Caco-2 (cell line): ENCODE data around the gene PTPRB. TPM values are rescaled to one million over a fixed set of nuclear protein-coding genes. Genes with fewer than 3 reads are reported as not detected.
A peak's percentile ranks its signal among the peaks of the same experiment; 100 is the strongest.

ENCODE experiments used
- BruUV-seq: library from RNA; stranded (reverse); fragments of 400-500 nt; replicated peaks from 2 replicates; lab custom pipeline; 2021; lab: Mats Ljungman, UMichigan
- CTCF ChIA-PET: fragments of 300-600 bp; sonication (Branson Sonifier 250); formaldehyde crosslinking; loops from one replicate; lab custom pipeline; 2022; ENCODE audit warnings: antibody characterized with exemption; lab: Charles Lee
- POLR2A ChIA-PET: fragments of 300-600 bp; sonication (Branson Sonifier 250); formaldehyde crosslinking; loops from one replicate; lab custom pipeline; 2022; ENCODE audit warnings: antibody characterized with exemption; lab: Charles Lee
- DNase-seq, 2 experiments: peaks; one replicate each; pipeline versions ENCODE4 v3.0.0 to v3.0.0-alpha.2; 2020 to 2022
- H3K27me3 ChIP-seq: replicated peaks from 2 replicates; pipeline ENCODE4 v1.6.0; 2011; ENCODE audit warnings: low read length; ENCODE audit not compliant: control insufficient read depth, insufficient read depth
- H3K36me3 ChIP-seq: 2 replicates; pipeline ENCODE4 v1.5.1; 2011; ENCODE audit warnings: low read length; ENCODE audit not compliant: control insufficient read depth, insufficient read depth
- H3K4me1 ChIP-seq: fragments of 250-450 bp; sonication (Bioruptor Pico); 2 replicates; pipeline ENCODE4 v1.5.1; 2020; ENCODE audit warnings: mild to moderate bottlenecking
- H3K4me3 ChIP-seq: 2 replicates; pipeline ENCODE4 v1.5.1; 2011; ENCODE audit warnings: low read depth, mild to moderate bottlenecking, control low read depth, low read length
- H3K9me3 ChIP-seq: fragments of 250-450 bp; sonication (Bioruptor Pico); 2 replicates; pipeline ENCODE4 v1.5.1; 2020; ENCODE audit warnings: mild to moderate bottlenecking, moderate library complexity
- H3K27ac Mint-ChIP-seq: one replicate; pipeline ENCODE4 v1.8.0; 2022; ENCODE audit warnings: mixed read lengths; ENCODE audit not compliant: unreplicated experiment
- H3K27me3 Mint-ChIP-seq: one replicate; pipeline ENCODE4 v1.8.0; 2022; ENCODE audit warnings: mixed read lengths; ENCODE audit not compliant: insufficient read depth, unreplicated experiment
- H3K36me3 Mint-ChIP-seq: one replicate; pipeline ENCODE4 v1.8.0; 2022; ENCODE audit warnings: mild to moderate bottlenecking, mixed read lengths; ENCODE audit not compliant: insufficient read depth, unreplicated experiment
- H3K4me1 Mint-ChIP-seq: one replicate; pipeline ENCODE4 v1.8.0; 2022; ENCODE audit warnings: low read depth, mixed read lengths; ENCODE audit not compliant: unreplicated experiment
- H3K4me3 Mint-ChIP-seq: one replicate; pipeline ENCODE4 v1.8.0; 2022; ENCODE audit warnings: mild to moderate bottlenecking, moderate library complexity, mixed read lengths; ENCODE audit not compliant: unreplicated experiment
- H3K9me3 Mint-ChIP-seq: one replicate; pipeline ENCODE4 v1.8.0; 2022; ENCODE audit warnings: mixed read lengths; ENCODE audit not compliant: unreplicated experiment
- CTCF ChIP-seq, 2 experiments: fragments of 200-600 bp in 1 of 2; IDR thresholded peaks; 1 replicate in 1 of 2; 2 replicates in 1 of 2; pipeline versions ENCODE4 v1.5.1 to v1.8.0; 2011 to 2022; ENCODE audit warnings: antibody characterized with exemption in 1 of 2, control low read depth in 1 of 2, inconsistent platforms in 1 of 2, low read depth in 1 of 2, low read length in 1 of 2, mild to moderate bottlenecking in 1 of 2, moderate library complexity in 1 of 2; ENCODE audit not compliant: insufficient read depth in 1 of 2, severe bottlenecking in 1 of 2, unreplicated experiment in 1 of 2
- intact Hi-C: fragments of 100-400 bp; cut with micrococcal nuclease; formaldehyde crosslinking; loops from one replicate; pipeline ENCODE4 v1.10.0; 2022; ENCODE audit not compliant: unreplicated experiment
- total RNA-seq: library from RNA; stranded (reverse); gene quantifications from 2 replicates; pipeline ENCODE4 v1.2.3, GENCODE V29; 2022

Gene PTPRB
- total RNA-seq, 1 experiment from 2014 or later, result 0.73 TPM

- Histone ChIP-seq H3K4me1 (peaks cover 11% of the 10 kb centered on the region; the same call in 1 of the 2 replicates), H3K4me3 (no peak overlapping the region), H3K9me3 (no peaks in the 10 kb centered on the region), H3K36me3 (no peaks in the 10 kb centered on the region), H3K27me3 (no peaks in the 10 kb centered on the region)
- ChIA-PET POLR2A (no interaction called here), CTCF (no interaction called here)
- H3K4me1 Mint-ChIP-seq, result no peaks in the 10 kb centered on the region
- no peak overlapping the region for H3K4me3 Mint-ChIP-seq
- H3K36me3 Mint-ChIP-seq, result no peaks in the 10 kb centered on the region
- H3K27ac Mint-ChIP-seq, result no peak overlapping the region
- intact Hi-C loops, result no loop called here
- no TSS peak for BruUV-seq
- no peaks in the 10 kb centered on the region for H3K9me3 Mint-ChIP-seq
- no peak for TF ChIP-seq CTCF (IDR thresholded peaks at IDR 0.05; ENCODE audit: insufficient read depth in 1 of 2, low read depth in 1 of 2, low read length in 1 of 2, severe bottlenecking in 1 of 2, unreplicated experiment in 1 of 2)
- no peak for DNase-seq
- H3K27me3 Mint-ChIP-seq, result no peaks in the 10 kb centered on the region
These were observed 9.6 kb upstream of the PTPRB start for GRCh38 chr12:70646850-70647249.

DNA sequence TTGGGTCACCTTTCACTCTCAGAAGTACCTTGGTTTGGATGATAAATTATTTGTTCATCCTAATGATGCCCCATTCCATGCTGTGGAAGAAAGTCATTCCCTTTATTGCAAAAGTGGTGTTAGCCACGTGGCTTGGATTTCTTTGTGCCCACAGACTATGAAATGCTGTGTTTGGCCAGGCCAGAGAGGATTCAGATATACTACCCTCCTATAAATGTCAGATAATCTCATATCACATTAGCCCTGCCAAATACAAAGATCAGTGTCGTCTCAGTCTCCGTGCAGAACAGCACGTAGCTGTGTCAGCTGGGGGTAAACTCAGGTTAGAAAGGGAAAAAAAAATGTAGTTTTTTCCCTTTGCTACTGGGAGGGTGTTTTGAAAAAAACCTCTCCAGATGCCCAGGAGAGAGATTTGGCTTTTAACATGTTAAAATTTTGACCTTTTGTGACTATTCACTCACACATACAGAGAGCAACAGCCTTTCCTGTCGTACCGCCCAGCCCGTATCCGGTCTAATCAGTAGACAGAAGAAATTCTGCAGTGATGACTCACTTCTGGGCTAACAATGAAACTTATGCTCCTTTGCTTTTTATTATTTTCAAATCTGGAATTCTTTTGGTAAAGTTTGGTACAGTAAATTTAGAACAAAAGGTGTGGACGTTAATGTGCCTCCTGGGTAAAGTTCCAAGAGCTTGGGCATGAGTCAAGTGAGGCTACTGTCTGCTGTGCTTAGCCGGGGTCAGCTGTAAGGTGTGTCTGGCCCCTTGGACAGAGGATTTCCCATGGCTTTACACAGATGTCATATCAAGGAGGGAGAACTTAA, 8.5 kb upstream of the PTPRB start:
- H3K27me3 Mint-ChIP-seq, result no peaks in the 10 kb centered on the region
- intact Hi-C loops, result no loop called here
- Histone ChIP-seq H3K4me1 (peaks cover 11% of the 10 kb centered on the region; the same call in 1 of the 2 replicates), H3K9me3 (no peaks in the 10 kb centered on the region), H3K36me3 (no peaks in the 10 kb centered on the region), H3K4me3 (no peak overlapping the region; the same call in 1 of the 2 replicates), H3K27me3 (no peaks in the 10 kb centered on the region)
- H3K4me1 Mint-ChIP-seq, result no peaks in the 10 kb centered on the region
- H3K9me3 Mint-ChIP-seq, result no peaks in the 10 kb centered on the region
- DNase-seq, result peak; percentile 42 to 48
- ChIA-PET POLR2A (no interaction called here), CTCF (no interaction called here)
- BruUV-seq, result no TSS peak
- TF ChIP-seq CTCF (IDR thresholded peaks at IDR 0.05; ENCODE audit: insufficient read depth in 1 of 2, low read depth in 1 of 2, low read length in 1 of 2, severe bottlenecking in 1 of 2, unreplicated experiment in 1 of 2), result no peak
- H3K27ac Mint-ChIP-seq, result peak overlapping the region; percentile 73
- H3K36me3 Mint-ChIP-seq, result no peaks in the 10 kb centered on the region
- H3K4me3 Mint-ChIP-seq, result peak overlapping the region; percentile 58

DNA sequence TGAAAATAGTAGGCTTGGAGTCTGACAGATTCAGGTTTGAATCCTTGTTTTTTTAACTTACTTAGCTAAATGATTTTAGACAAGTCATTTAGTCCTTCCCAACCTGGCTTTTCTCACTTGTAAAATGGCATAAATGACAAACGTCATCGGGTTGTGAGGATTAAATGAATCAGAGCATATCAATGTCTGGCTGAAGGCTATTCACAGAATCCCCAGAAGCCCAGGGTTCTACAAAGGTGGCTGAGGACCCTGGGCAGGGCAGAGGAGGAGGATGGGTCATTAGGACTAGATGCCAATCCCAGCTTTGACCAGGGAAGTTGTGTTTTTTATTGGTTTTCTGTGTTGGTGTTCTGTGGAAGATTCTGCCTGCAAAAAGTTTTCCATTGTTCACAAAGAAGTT, 7.6 kb upstream of the PTPRB start:
- intact Hi-C loops, result no loop called here
- ChIA-PET POLR2A (no interaction called here), CTCF (no interaction called here)
- Histone ChIP-seq H3K9me3 (no peaks in the 10 kb centered on the region), H3K27me3 (no peaks in the 10 kb centered on the region), H3K36me3 (no peaks in the 10 kb centered on the region), H3K4me1 (peaks cover 11% of the 10 kb centered on the region; the same call in 1 of the 2 replicates), H3K4me3 (no peak overlapping the region)
- DNase-seq, result no peak
- Mint-ChIP-seq H3K36me3 (no peaks in the 10 kb centered on the region), H3K9me3 (no peaks in the 10 kb centered on the region), H3K27ac (no peak overlapping the region), H3K4me3 (no peak overlapping the region), H3K4me1 (no peaks in the 10 kb centered on the region), H3K27me3 (no peaks in the 10 kb centered on the region)
- TF ChIP-seq CTCF (IDR thresholded peaks at IDR 0.05; ENCODE audit: insufficient read depth in 1 of 2, low read depth in 1 of 2, low read length in 1 of 2, severe bottlenecking in 1 of 2, unreplicated experiment in 1 of 2), result no peak
- no TSS peak for BruUV-seq
